ENCODE results near the gene GIGYF1. TPM values are rescaled to one million over a fixed set of nuclear protein-coding genes. Genes with fewer than 3 reads are reported as not detected.

GIGYF1 gene
- total and polyA plus RNA-seq, 2 of the 13 experiments (the other 11 are each of a cell fraction or from before 2014, with no cell fraction given) = 7.6 to 16.1 TPM

DNA sequence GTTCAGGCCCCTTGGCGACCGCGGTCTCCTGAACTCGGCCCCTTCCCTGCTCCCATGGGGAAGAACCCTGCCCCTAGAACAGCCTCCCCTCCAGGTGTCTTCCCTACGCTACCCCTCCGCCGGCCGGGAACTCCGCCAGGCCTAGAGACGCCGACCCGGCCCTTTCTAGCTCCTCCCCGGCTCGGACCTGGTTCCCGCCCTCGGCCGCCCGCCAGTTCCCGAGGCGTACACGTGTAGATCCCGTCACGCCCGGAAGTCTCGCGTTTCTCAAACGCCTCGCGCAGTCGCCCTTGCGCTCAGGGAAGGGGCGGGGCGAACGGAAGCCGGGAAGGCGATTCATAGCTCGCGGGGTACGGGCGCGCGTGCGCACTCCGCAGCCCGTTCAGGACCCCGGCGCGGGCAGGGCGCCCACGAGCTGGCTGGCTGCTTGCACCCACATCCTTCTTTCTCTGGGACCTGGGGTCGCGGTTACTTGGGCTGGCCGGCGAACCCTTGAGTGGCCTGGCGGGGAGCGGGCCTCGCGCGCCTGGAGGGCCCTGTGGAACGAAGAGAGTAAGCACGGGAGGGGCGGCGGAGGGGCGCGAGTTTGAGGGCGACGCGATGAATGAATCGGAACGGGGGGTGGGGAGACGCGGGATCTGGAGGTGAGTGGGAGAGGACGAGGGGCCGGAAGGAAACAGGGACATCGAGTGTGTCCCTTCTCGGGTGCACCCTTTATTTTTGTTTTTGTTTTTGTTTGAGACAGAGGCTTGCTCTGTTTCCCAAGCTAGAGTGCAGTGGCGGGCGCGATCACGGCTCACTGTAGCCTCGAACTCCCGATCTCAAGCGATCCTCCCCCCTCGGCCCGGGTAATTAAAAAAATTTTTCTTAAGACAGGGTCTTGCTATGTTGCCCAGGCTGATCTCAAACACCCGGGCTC lies 12.0 kb upstream of the GIGYF1 start, which contains the start of gene POP7 (continued):
- TF ChIP-seq, protein P1, sequence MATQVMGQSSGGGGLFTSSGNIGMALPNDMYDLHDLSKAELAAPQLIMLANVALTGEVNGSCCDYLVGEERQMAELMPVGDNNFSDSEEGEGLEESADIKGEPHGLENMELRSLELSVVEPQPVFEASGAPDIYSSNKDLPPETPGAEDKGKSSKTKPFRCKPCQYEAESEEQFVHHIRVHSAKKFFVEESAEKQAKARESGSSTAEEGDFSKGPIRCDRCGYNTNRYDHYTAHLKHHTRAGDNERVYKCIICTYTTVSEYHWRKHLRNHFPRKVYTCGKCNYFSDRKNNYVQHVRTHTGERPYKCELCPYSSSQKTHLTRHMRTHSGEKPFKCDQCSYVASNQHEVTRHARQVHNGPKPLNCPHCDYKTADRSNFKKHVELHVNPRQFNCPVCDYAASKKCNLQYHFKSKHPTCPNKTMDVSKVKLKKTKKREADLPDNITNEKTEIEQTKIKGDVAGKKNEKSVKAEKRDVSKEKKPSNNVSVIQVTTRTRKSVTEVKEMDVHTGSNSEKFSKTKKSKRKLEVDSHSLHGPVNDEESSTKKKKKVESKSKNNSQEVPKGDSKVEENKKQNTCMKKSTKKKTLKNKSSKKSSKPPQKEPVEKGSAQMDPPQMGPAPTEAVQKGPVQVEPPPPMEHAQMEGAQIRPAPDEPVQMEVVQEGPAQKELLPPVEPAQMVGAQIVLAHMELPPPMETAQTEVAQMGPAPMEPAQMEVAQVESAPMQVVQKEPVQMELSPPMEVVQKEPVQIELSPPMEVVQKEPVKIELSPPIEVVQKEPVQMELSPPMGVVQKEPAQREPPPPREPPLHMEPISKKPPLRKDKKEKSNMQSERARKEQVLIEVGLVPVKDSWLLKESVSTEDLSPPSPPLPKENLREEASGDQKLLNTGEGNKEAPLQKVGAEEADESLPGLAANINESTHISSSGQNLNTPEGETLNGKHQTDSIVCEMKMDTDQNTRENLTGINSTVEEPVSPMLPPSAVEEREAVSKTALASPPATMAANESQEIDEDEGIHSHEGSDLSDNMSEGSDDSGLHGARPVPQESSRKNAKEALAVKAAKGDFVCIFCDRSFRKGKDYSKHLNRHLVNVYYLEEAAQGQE (IDR thresholded peaks at IDR 0.05; ENCODE audit: borderline replicate concordance in 1 of 2, low read depth in 1 of 2, low read length in 2 of 2) = peak in 1 of 2 experiments; percentile 43; a peak in 1 of 4 replicates
- TF ChIP-seq MEIS1 (CRISPR knock-in tag; IDR thresholded peaks at IDR 0.05; ENCODE audit: borderline replicate concordance) = peak; percentile 73
- TF ChIP-seq ZNF569 (CRISPR knock-in tag; IDR thresholded peaks at IDR 0.05; ENCODE audit: borderline replicate concordance) = no peak
- TF ChIP-seq, protein P2, sequence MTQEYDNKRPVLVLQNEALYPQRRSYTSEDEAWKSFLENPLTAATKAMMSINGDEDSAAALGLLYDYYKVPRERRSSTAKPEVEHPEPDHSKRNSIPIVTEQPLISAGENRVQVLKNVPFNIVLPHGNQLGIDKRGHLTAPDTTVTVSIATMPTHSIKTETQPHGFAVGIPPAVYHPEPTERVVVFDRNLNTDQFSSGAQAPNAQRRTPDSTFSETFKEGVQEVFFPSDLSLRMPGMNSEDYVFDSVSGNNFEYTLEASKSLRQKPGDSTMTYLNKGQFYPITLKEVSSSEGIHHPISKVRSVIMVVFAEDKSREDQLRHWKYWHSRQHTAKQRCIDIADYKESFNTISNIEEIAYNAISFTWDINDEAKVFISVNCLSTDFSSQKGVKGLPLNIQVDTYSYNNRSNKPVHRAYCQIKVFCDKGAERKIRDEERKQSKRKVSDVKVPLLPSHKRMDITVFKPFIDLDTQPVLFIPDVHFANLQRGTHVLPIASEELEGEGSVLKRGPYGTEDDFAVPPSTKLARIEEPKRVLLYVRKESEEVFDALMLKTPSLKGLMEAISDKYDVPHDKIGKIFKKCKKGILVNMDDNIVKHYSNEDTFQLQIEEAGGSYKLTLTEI (CRISPR knock-in tag; conservative IDR thresholded peaks at IDR 0.05) = no peak; the same call in 1 of the 2 replicates
- TF ChIP-seq KLF13 (CRISPR knock-in tag; IDR thresholded peaks at IDR 0.05) = no peak
- TF ChIP-seq U2AF2 (IDR thresholded peaks at IDR 0.05; ENCODE audit: low read depth, low read length) = no peak
- no peak for TF ChIP-seq RCOR2 (CRISPR knock-in tag; IDR thresholded peaks at IDR 0.05)
- no peak for TF ChIP-seq PTBP1 (IDR thresholded peaks at IDR 0.05; ENCODE audit: low read depth, low read length, poor library complexity, severe bottlenecking)
- no peak for TF ChIP-seq NFIB (CRISPR knock-in tag; IDR thresholded peaks at IDR 0.05; ENCODE audit: borderline replicate concordance)
- TF ChIP-seq ZNF616 (CRISPR knock-in tag; IDR thresholded peaks at IDR 0.05; ENCODE audit: low read depth) = no peak; the same call in 1 of the 2 replicates
- no peak for TF ChIP-seq ZKSCAN5 (CRISPR knock-in tag; IDR thresholded peaks at IDR 0.05)
- TF ChIP-seq ZNF101 (CRISPR knock-in tag; IDR thresholded peaks at IDR 0.05; ENCODE audit: borderline replicate concordance, low read depth) = 0 out of 2 replicates have a peak, but pooled peaks have one; percentile 83
- no peak for TF ChIP-seq PLRG1 (conservative IDR thresholded peaks at IDR 0.05)
- no peak for TF ChIP-seq FOXK2 (IDR thresholded peaks at IDR 0.05)
- TF ChIP-seq SPEN (CRISPR knock-in tag; IDR thresholded peaks at IDR 0.05; ENCODE audit: low read depth) = peak; percentile 98
- TF ChIP-seq STAT6 (CRISPR knock-in tag; IDR thresholded peaks at IDR 0.05; ENCODE audit: borderline replicate concordance) = 0 out of 2 replicates have a peak, but pooled peaks have one; percentile 13
- TF ChIP-seq, protein P3, sequence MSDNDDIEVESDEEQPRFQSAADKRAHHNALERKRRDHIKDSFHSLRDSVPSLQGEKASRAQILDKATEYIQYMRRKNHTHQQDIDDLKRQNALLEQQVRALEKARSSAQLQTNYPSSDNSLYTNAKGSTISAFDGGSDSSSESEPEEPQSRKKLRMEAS (IDR thresholded peaks at IDR 0.05) = peak; percentile 90
- no peak for TF ChIP-seq RARG (CRISPR knock-in tag; IDR thresholded peaks at IDR 0.05; ENCODE audit: low read depth)
- TF ChIP-seq, protein P4, sequence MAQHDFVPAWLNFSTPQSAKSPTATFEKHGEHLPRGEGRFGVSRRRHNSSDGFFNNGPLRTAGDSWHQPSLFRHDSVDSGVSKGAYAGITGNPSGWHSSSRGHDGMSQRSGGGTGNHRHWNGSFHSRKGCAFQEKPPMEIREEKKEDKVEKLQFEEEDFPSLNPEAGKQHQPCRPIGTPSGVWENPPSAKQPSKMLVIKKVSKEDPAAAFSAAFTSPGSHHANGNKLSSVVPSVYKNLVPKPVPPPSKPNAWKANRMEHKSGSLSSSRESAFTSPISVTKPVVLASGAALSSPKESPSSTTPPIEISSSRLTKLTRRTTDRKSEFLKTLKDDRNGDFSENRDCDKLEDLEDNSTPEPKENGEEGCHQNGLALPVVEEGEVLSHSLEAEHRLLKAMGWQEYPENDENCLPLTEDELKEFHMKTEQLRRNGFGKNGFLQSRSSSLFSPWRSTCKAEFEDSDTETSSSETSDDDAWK (CRISPR knock-in tag; IDR thresholded peaks at IDR 0.05) = no peak

All from HepG2 (cell line).